HG02588 (cell line): ENCODE data around the gene COX7A1.
"Not testable (repeated sequence)": the region's sequence is repeated elsewhere in the genome, so short reads cannot be mapped to it uniquely, and the experiment has no call there.

Source experiments
- ATAC-seq: cut with Tn5 transposase; IDR thresholded peaks from one replicate; pipeline ENCODE4 v1.9.1; 2021; ENCODE audit warnings: mild to moderate bottlenecking, moderate library complexity; ENCODE audit not compliant: unreplicated experiment

Gene COX7A1

GRCh38 chr19:36142046-36142445 is 10.2 kb downstream of the COX7A1 start:
- ATAC-seq: no peak

- peak; percentile 45 for ATAC-seq
Observed at GRCh38 chr19:36141039-36141927, 11.0 kb downstream of the COX7A1 start.

GRCh38 chr19:36140304-36141038 is 11.8 kb downstream of the COX7A1 start:
- no peak for ATAC-seq

GRCh38 chr19:36139473-36140303 is 12.6 kb downstream of the COX7A1 start, which contains the start of gene CAPNS1:
Gene CAPNS1, plus strand, starts transcription at chr19:36140066. Its CDS starts 946 bp downstream, at chr19:36141012.
- ATAC-seq: peak; percentile 83

- ATAC-seq: no peak
Observed at GRCh38 chr19:36139120-36139472, 13.2 kb downstream of the COX7A1 start.

GRCh38 chr19:36136964-36137686 is 15.1 kb downstream of the COX7A1 start:
- ATAC-seq: no peak

- not testable (repeated sequence) for ATAC-seq
Observed at GRCh38 chr19:36134867-36135266, 17.4 kb downstream of the COX7A1 start.

- not testable (repeated sequence) for ATAC-seq
Observed at GRCh38 chr19:36131221-36131620, 21.0 kb downstream of the COX7A1 start.

GRCh38 chr19:36128392-36128736 is 23.9 kb downstream of the COX7A1 start:
- ATAC-seq: no peak

- ATAC-seq: no peak
Observed at GRCh38 chr19:36125557-36125956, 26.7 kb downstream of the COX7A1 start.

- ATAC-seq: no peak
Observed at GRCh38 chr19:36121486-36122124, 30.6 kb downstream of the COX7A1 start.

GRCh38 chr19:36120984-36121358 is 31.3 kb downstream of the COX7A1 start:
- ATAC-seq: no peak

GRCh38 chr19:36120092-36120983 is 31.9 kb downstream of the COX7A1 start:
- ATAC-seq: no peak

GRCh38 chr19:36116344-36116637 is 36.0 kb downstream of the COX7A1 start:
- no peak for ATAC-seq

GRCh38 chr19:36115453-36116343 is 36.5 kb downstream of the COX7A1 start, which contains the start of gene TBCB:
Gene TBCB, plus strand, starts transcription at chr19:36115468. Its CDS starts 93 bp downstream, at chr19:36115561.
- ATAC-seq: peak; percentile 33

- peak; percentile 79 for ATAC-seq
Observed at GRCh38 chr19:36114721-36115452, 37.4 kb downstream of the COX7A1 start, which contains the start of gene POLR2I. Gene POLR2I, minus strand, starts transcription at chr19:36114875. Its CDS starts 19 bp downstream, at chr19:36114856.
